ENCODE measurements around the gene IQCH. TPM values are rescaled to one million over a fixed set of nuclear protein-coding genes. Genes with fewer than 3 reads are reported as not detected.

The IQCH gene
- total and polyA plus RNA-seq, 2 experiments from 2014 or later, result 1.7 to 4.6 TPM

DNA sequence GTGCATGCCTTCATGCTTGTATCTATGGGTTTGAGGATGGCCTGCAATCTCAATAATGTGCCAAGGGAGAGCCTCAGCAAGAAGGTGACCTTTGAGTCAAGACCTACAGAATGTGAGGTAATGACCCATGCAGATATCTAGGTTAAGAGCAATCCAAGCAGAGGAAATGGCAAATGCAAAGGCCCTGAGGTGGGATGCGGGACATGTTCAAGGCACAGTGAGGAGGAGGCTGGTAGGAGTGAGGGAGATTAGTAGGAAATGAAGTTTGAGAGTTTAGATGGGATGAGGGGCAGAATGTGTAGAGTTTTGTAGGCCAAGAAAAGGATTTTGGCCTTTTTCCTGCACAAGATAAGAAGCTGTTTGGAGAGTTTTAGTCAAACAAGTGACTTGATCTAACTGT is 283.2 kb downstream of the IQCH start:
- Mint-ChIP-seq H3K4me1 (peaks cover 3% of the 10 kb centered on the region; the same call in 1 of the 3 replicates), H3K36me3 (ENCODE audit: low read depth) (no peaks in the 10 kb centered on the region), H3K9me3 (no peaks in the 10 kb centered on the region), H3K27ac (no peak overlapping the region), H3K4me3 (no peak overlapping the region), H3K27me3 (ENCODE audit: insufficient read depth, low read depth, poor library complexity) (peaks cover 11% of the 10 kb centered on the region)
- Histone ChIP-seq H3K4me1 (ENCODE audit: insufficient read depth) (no peaks in the 10 kb centered on the region), H3K79me2 (replicated peaks; ENCODE audit: insufficient read depth) (no peaks in the 10 kb centered on the region), H3K9me2 (ENCODE audit: insufficient read depth) (no peaks in the 10 kb centered on the region), H2AFZ (no peak overlapping the region), H3F3A (replicated peaks; ENCODE audit: low read depth) (no peaks in the 10 kb centered on the region; the same call in 1 of the 2 replicates), H3K27me3 (ENCODE audit: insufficient read depth) (no peaks in the 10 kb centered on the region), H3K27ac (ENCODE audit: low read depth) (no peak overlapping the region), H3K36me3 (ENCODE audit: insufficient read depth) (no peaks in the 10 kb centered on the region), H3K4me2 (no peak overlapping the region), H4K20me1 (replicated peaks; ENCODE audit: insufficient read depth) (no peaks in the 10 kb centered on the region), H3K4me3 (no peak overlapping the region)
- ATAC-seq, result no peak
- TF ChIP-seq CTCF (conservative IDR thresholded peaks at IDR 0.05; ENCODE audit: low read depth in 2 of 2), result no peak
- TF ChIP-seq ZNF114 (CRISPR knock-in tag; IDR thresholded peaks at IDR 0.05), result no peak
- no peak for TF ChIP-seq CREB1 (CRISPR knock-in tag; IDR thresholded peaks at IDR 0.05; ENCODE audit: low read depth)
- no peak for TF ChIP-seq ZNF331 (CRISPR knock-in tag; IDR thresholded peaks at IDR 0.05; ENCODE audit: low read depth)
- no peak for TF ChIP-seq NANOG (IDR thresholded peaks at IDR 0.05; ENCODE audit: borderline replicate concordance)
- TF ChIP-seq EZH2 (IDR thresholded peaks at IDR 0.05; ENCODE audit: low read depth, unreplicated experiment), result no peak
- TF ChIP-seq POLR2AphosphoS5 (IDR thresholded peaks at IDR 0.05; ENCODE audit: low read depth), result no peak
- no peak for TF ChIP-seq ZNF462 (CRISPR knock-in tag; IDR thresholded peaks at IDR 0.05)
- no peak for TF ChIP-seq JUNB (IDR thresholded peaks at IDR 0.05; ENCODE audit: unreplicated experiment)
- TF ChIP-seq EZH2phosphoT487 (IDR thresholded peaks at IDR 0.05; ENCODE audit: unreplicated experiment), result no peak
- TF ChIP-seq STAT1 (IDR thresholded peaks at IDR 0.05; ENCODE audit: unreplicated experiment), result no peak
- no peak for TF ChIP-seq REST (IDR thresholded peaks at IDR 0.05; ENCODE audit: unreplicated experiment)
- TF ChIP-seq, protein P1, sequence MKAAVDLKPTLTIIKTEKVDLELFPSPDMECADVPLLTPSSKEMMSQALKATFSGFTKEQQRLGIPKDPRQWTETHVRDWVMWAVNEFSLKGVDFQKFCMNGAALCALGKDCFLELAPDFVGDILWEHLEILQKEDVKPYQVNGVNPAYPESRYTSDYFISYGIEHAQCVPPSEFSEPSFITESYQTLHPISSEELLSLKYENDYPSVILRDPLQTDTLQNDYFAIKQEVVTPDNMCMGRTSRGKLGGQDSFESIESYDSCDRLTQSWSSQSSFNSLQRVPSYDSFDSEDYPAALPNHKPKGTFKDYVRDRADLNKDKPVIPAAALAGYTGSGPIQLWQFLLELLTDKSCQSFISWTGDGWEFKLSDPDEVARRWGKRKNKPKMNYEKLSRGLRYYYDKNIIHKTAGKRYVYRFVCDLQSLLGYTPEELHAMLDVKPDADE (IDR thresholded peaks at IDR 0.05), result no peak
- no peak for DNase-seq (ENCODE audit: low spot score)
